ENCODE results near the gene HPS6.

The HPS6 gene

GRCh38 chr10:102115775-102116174, 50.6 kb downstream of the HPS6 start:
- DNase-seq (ENCODE audit: extremely low read depth in 1 of 2, low read depth in 1 of 2): no peak

GRCh38 chr10:102116656-102117055, 51.5 kb downstream of the HPS6 start:
- no peak for DNase-seq (ENCODE audit: extremely low read depth in 1 of 2, low read depth in 1 of 2)
